GM08714 (cell line): ENCODE data around the gene TNKS1BP1.
"Not testable (repeated sequence)": the region's sequence is repeated elsewhere in the genome, so short reads cannot be mapped to it uniquely, and the experiment has no call there.

Experiments used
- H3K4me3 ChIP-seq: fragments of 200-500 bp; sonication (Bioruptor generic); 2 replicates; pipeline ENCODE4 v1.5.1; 2014; ENCODE audit warnings: mild to moderate bottlenecking, low read length, inconsistent platforms
- ZNF274 ChIP-seq: IDR thresholded peaks from 2 replicates; pipeline ENCODE4 v1.6.1; 2012; ENCODE audit warnings: mild to moderate bottlenecking, low read depth, low read length

The TNKS1BP1 gene

GRCh38 chr11:57306161-57306876, 18.4 kb downstream of the TNKS1BP1 start:
- no peak for TF ChIP-seq ZNF274
- H3K4me3 ChIP-seq, result no peak overlapping the region

- no peak for TF ChIP-seq ZNF274
- no peak overlapping the region for H3K4me3 ChIP-seq
Observed at GRCh38 chr11:57305523-57305922, 19.2 kb downstream of the TNKS1BP1 start.

GRCh38 chr11:57303990-57304579, 20.7 kb downstream of the TNKS1BP1 start:
- H3K4me3 ChIP-seq, result no peak overlapping the region
- TF ChIP-seq ZNF274, result no peak

- H3K4me3 ChIP-seq, result no peak overlapping the region
- no peak for TF ChIP-seq ZNF274
Observed at GRCh38 chr11:57303280-57303989, 21.3 kb downstream of the TNKS1BP1 start.

GRCh38 chr11:57302489-57302888, 22.3 kb downstream of the TNKS1BP1 start:
- no peak for TF ChIP-seq ZNF274

GRCh38 chr11:57301711-57302423, 22.9 kb downstream of the TNKS1BP1 start:
- TF ChIP-seq ZNF274, result no peak
- H3K4me3 ChIP-seq, result no peak overlapping the region

More at GRCh38 chr11:57302489-57302888, 22.3 kb downstream of the TNKS1BP1 start:
- no peak overlapping the region for H3K4me3 ChIP-seq

GRCh38 chr11:57300785-57301184, 24.0 kb downstream of the TNKS1BP1 start:
- H3K4me3 ChIP-seq, result no peak overlapping the region
- TF ChIP-seq ZNF274, result no peak

GRCh38 chr11:57299150-57299737, 25.5 kb downstream of the TNKS1BP1 start:
- TF ChIP-seq ZNF274, result no peak
- no peak overlapping the region for H3K4me3 ChIP-seq

- no peak for TF ChIP-seq ZNF274
- H3K4me3 ChIP-seq, result no peak overlapping the region
Observed at GRCh38 chr11:57297221-57297620, 27.5 kb downstream of the TNKS1BP1 start.

- not testable (repeated sequence) for H3K4me3 ChIP-seq
Observed at GRCh38 chr11:57296205-57296604, 28.5 kb downstream of the TNKS1BP1 start.

GRCh38 chr11:57294225-57295131, 30.3 kb downstream of the TNKS1BP1 start:
- H3K4me3 ChIP-seq, result no peak overlapping the region
- TF ChIP-seq ZNF274, result no peak

- no peak for TF ChIP-seq ZNF274
- H3K4me3 ChIP-seq, result no peak overlapping the region
Observed at GRCh38 chr11:57290288-57290687, 34.5 kb downstream of the TNKS1BP1 start.
